AML-193 (cell line): ENCODE measurements around the gene BCHE.

ENCODE experiments used
- DNase-seq, 2 experiments: peaks; one replicate each; lab custom pipeline; 2025; lab: John Stamatoyannopoulos, UW

The BCHE gene

GRCh38 chr3:165837058-165837525, at the start of gene BCHE:
TSS of gene BCHE (minus strand) at chr3:165837423. CDS start at chr3:165831033, 6,390 bp downstream.
- DNase-seq: no peak

GRCh38 chr3:165885558-165886270, 48.5 kb upstream of the BCHE start:
- DNase-seq: no peak

- no peak for DNase-seq
These were observed 47.3 kb upstream of the BCHE start for GRCh38 chr3:165884518-165884917.

- no peak for DNase-seq
These were observed 46.7 kb upstream of the BCHE start for GRCh38 chr3:165883863-165884478.

- DNase-seq: no peak
These were observed 45.9 kb upstream of the BCHE start for GRCh38 chr3:165883117-165883516.

GRCh38 chr3:165875644-165876043, 38.4 kb upstream of the BCHE start:
- no peak for DNase-seq

- no peak for DNase-seq
These were observed 37.7 kb upstream of the BCHE start for GRCh38 chr3:165874663-165875489.

GRCh38 chr3:165868088-165868487, 30.9 kb upstream of the BCHE start:
- DNase-seq: no peak

- no peak for DNase-seq
These were observed 21.8 kb upstream of the BCHE start for GRCh38 chr3:165859061-165859460.

- no peak for DNase-seq
These were observed 18.4 kb upstream of the BCHE start for GRCh38 chr3:165855581-165855980.

- peak; percentile 38 to 42 for DNase-seq
These were observed 17.5 kb upstream of the BCHE start for GRCh38 chr3:165854696-165855095.

GRCh38 chr3:165852711-165853110, 15.5 kb upstream of the BCHE start:
- no peak for DNase-seq

- DNase-seq: no peak
These were observed 15.0 kb upstream of the BCHE start for GRCh38 chr3:165852191-165852590.

- no peak for DNase-seq
These were observed 8.8 kb upstream of the BCHE start for GRCh38 chr3:165846056-165846455.

GRCh38 chr3:165839296-165840076, 2.3 kb upstream of the BCHE start:
- no peak for DNase-seq

GRCh38 chr3:165837801-165838200, 578 bp upstream of the BCHE start:
- no peak for DNase-seq

GRCh38 chr3:165835431-165835830, 1.8 kb downstream of the BCHE start:
- no peak for DNase-seq

GRCh38 chr3:165830746-165831145, 6.5 kb downstream of the BCHE start:
- no peak for DNase-seq

- no peak for DNase-seq
These were observed 9.3 kb downstream of the BCHE start for GRCh38 chr3:165827883-165828282.

- DNase-seq: no peak
These were observed 10.0 kb downstream of the BCHE start for GRCh38 chr3:165827233-165827632.

GRCh38 chr3:165820671-165821123, 16.5 kb downstream of the BCHE start:
- DNase-seq: no peak

GRCh38 chr3:165817160-165817709, 20.0 kb downstream of the BCHE start:
- no peak for DNase-seq
